Measurements from ENCODE around the gene OXA1L.
"Not testable (repeated sequence)": the region's sequence is repeated elsewhere in the genome, so short reads cannot be mapped to it uniquely, and the experiment has no call there.

OXA1L gene

GRCh38 chr14:22801716-22802115 lies 35.2 kb downstream of the OXA1L start:
- no peak for DNase-seq

GRCh38 chr14:22802860-22803686 lies 36.6 kb downstream of the OXA1L start:
- DNase-seq, result no peak

DNA sequence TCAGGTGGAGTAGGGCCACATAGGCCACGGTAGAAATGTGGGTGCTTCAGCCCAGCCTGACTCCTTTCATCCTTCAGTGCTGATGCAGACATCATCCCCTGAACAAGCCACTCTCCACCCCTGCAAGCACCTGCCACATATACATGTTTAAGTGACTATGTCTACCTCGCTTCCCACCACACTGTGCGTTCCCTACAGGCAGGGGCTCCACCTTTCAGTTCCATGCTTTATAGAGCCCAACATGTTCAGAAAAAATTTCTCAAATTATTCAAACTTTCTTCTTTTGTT lies 37.1 kb downstream of the OXA1L start:
- DNase-seq, result no peak

DNA sequence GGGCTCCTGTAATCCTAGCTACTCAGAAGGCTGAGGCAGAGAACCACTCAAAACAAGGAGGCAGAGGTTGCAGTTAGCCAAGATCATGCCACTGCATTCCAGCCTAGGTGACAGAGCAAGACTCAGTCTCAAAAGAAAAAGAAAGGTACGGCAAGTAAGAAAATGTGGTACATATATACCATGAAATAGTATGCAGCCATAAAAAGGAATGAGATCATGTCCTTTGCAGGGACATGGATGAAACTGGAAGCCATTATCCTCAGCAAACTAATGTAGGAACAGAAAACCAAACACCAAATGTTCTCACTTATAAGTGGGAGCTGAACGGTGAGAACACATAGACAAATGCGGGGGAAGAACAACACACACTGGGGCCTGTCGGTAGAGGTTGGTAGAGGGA lies 38.7 kb downstream of the OXA1L start:
- DNase-seq, result not testable (repeated sequence)

GRCh38 chr14:22807432-22808087 lies 41.1 kb downstream of the OXA1L start:
- no peak for DNase-seq

DNA sequence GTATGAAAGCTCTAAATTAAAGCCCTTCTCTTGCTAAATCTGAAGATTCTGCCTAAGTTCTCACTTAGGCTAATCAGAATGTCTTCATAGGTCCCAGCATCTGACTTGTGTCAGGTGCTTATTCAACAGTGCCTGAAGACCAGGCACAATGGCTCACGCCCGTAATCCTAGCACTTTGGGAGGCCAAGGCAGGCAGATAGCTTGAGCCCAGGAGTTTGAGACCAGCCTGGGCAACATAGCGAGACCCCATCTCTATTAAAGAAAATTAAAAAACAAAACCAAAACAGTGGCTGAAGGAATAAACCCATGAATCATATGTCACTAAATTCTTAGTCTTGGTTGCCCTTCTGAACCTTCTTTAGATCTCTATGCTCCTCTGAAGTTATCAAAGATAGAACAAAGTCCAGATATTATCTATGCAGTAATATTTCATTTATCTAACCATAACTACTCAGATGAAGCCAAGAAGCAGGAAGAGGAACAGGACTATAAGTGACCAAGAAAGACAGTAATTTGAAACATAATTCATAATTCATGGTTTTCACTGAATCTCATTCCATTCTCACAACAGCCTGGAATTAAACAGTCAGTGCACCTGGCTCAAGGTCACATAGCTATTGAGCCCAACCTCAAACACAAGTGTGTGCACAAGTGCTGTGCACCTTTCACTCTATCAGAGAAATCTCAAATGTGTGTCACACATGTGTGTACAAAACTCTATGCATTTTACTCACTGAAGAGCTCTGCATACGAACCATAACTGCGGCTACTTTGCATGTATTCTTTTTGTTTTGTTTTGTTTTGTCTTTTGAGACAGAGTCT lies 42.1 kb downstream of the OXA1L start:
- no peak for DNase-seq

DNA sequence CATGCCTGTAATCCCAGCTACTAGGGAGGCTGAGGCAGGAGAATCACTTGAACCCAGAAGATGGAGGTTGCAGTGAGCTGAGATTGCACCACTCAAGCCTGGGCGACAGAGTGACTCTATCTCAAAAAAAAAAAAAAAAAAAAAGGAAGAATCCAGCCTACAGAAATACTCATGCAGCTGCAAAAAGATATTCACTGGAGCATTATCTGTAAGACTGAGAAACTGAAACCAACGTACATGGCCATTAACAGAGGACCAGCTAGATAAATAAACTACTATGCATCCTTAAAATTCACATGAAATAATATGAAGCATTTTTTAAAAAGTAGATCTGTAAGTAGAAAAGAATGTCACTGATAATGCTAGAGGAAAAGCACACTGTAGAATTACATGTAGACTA lies 45.2 kb downstream of the OXA1L start:
- DNase-seq, result no peak

DNA sequence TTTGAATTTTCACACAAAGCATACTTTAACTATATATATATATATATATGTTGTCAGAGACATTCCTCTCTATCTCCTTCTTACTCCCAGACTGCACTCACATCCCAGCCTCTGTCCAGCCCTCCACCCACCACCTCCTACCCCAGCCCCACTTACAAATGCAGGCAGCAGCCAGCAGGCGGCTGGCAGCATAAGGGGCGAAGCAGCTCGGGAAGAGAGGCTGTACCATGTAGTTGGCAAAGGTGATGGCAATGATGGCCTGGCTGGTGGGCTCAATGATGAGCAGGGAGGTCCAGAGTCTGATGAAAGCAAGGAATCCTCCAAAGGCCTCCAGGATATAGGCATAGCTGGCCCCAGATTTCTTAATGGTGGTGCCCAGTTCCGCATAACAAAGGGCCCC lies 46.3 kb downstream of the OXA1L start:
- DNase-seq, result peak in 1 of 2 experiments; percentile 24

DNA sequence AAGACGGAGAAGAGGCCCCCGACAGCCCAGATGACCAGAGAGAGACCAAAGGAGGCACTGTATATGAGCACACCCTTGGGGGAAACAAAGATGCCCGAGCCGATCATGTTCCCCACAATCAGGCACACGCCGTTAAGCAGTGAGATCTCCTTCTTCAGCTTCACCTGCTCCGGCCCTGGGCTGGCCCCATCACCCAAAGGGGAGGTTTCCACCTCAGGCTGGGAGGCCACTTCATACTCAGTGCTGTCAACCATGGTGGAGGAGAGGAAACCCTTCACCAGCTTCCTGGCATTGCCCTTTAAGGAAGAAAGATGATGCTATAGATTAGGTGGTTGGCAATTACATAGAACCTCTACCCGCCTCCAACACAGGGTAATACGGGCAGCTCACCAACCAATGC lies 46.7 kb downstream of the OXA1L start:
- no peak for DNase-seq

- DNase-seq, result no peak
These were observed 47.9 kb downstream of the OXA1L start for GRCh38 chr14:22814373-22814772.

GRCh38 chr14:22814941-22815713 lies 48.6 kb downstream of the OXA1L start, which contains the start of gene SLC7A7:
TSS of gene SLC7A7 (minus strand) at chr14:22815435. CDS start at chr14:22813398, 2,037 bp downstream.
- no peak for DNase-seq

DNA sequence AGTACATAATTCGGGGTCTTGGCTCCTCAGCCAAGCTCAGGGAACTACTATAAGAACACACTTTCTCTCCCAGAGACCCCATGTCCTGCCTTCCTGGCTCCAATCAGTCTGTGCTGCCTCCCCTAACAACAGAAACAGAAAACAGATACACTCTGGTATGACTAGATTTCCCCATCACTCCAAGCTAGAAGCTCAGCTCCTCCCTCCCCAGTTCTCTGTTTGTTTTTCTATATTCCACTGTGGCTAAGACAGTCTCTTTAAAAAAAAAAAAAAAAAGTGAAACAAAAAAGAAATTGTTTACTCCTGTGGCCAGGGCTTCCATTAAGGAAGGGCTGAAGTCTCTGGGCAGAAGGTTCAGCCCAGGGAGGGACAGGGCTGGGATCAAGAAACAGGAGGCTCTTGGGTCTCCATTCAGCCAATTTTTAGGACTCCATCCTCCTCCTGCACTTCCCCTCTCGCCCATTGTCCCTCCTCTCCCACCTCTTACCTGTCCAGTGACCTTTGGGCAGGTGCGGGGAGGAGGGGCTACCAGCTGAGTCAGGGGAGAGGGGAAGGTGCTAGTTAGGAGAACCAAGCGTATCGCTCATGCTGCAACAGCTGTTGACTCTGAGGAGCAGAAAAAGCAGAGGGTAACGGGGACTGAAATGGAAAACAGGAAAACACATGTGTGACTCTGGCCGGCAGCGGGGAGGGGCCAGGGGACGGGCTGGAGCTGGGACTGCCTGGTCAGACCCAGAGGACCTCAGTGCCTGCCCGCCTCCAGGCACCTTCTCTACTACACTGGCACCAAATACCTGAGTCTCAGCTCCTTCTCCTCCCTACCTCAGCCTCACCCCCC lies 52.9 kb downstream of the OXA1L start:
- DNase-seq, result no peak

- DNase-seq, result no peak
These were observed 54.2 kb downstream of the OXA1L start for GRCh38 chr14:22820731-22821130.

DNA sequence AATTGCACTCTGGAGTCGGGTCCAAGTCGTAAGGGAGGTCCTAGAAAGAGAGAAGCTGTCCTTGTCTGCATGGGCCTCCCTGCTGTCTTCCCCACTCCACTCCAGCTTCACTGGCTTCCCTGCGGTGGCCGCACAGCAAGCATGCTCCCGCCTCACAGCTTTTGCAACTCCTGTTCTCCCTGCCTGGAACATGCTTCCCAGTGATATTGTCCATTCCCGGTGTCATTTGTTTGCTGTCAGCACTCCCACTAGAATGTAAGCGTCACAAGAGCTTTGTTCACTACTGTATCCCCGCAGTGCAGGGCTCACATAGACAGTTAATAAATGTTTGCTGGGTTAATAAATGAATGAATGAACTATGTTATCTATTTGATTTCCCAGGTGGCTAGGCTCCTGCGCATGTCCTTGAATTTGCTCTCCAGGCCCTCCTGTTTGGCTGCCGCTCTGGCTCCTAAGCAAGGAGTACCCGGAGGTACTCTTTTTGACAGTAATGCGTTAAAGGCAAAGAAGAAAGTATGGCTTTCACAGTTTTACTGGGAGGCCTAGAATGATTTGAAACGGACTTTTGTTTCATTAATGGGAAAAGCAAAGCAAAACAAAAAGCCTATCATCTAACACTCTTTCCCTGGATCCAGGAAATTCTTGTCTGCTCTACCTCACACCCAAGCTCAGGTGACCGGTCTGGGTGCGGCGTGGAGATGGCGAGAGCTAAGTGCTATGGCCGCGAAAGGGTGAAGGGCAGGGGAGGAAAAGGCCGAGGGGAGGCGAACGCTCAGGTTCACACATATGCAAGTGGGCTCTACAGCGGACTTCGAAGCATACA lies 54.9 kb downstream of the OXA1L start:
- DNase-seq, result peak in 1 of 2 experiments; percentile 25

DNA sequence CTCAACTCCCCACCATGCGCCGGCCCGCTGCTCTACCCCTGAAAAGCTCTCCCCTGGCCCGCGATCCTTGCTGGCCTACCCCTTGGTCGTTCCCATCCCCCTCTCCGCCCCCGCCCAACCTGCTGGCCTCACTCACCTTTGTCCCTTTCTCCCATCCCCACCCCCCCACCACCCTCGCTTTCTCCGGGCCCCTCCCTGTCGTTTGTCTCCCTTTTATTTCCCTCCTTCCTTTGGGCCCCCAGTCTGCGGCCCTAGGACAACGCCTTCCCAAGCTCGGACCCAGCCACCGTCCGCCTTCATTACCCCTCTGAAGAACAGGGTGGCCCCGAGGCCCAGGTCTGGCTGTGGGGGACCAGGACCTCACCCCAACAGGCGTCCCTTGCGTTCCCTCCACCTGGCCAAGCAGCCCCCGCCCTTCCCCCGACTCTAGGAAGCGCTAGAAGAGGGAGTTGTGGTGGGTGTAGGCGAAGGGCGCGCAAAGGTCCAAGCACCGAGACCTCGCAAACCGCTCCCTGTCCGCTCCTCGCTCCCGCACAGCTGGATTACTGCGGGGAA lies 55.6 kb downstream of the OXA1L start:
- DNase-seq, result no peak
